HG03175 (cell line): ENCODE data around the gene NR2F2.

Experiments
- ATAC-seq: cut with Tn5 transposase; IDR thresholded peaks from one replicate; pipeline ENCODE4 v1.9.1; 2021; ENCODE audit warnings: mild to moderate bottlenecking, moderate library complexity; ENCODE audit not compliant: unreplicated experiment

NR2F2 gene

DNA sequence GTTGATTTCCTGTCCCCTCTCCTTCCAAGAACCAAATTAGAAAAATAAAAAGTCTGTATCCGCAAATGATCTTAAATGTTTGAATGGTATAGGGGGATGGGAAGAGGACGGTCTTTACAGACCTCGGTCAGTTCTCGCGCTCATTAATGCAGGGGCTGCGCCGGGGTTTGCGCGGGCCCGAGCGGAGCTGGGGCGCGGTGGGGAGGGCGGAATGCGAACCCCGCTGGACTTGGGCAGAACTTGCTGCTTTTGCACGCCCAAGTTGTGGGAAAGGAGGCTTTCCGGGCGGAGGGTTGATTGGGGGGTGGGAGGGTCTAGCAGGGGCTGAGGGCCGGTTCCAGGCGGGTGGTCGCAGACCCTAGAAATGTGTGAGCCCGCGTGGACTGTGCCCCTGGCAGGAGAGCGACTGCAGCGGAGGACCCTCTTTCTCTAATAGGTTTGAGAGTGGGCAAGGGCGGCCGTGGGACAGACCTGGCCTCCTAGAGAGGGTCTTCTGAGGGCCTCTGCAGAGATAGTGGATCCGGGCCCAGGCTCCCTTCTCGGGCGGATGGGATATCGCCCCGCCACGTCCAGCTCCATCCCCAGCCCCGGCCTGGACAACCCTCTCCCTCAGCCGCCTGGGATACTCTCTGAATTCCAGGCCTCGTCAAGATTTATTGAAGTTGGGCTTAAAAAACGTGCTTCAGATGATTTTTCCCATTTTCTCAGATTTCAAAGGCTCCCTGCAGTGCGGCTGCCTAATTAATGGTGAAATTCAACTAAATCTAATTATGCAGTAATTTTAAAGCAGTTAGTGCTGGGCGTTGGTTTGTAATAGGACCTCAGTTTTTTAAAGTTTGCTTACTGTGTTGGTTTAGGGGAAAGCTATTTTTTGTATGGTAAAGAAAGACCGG lies 11.3 kb downstream of the NR2F2 start:
- ATAC-seq: no peak

DNA sequence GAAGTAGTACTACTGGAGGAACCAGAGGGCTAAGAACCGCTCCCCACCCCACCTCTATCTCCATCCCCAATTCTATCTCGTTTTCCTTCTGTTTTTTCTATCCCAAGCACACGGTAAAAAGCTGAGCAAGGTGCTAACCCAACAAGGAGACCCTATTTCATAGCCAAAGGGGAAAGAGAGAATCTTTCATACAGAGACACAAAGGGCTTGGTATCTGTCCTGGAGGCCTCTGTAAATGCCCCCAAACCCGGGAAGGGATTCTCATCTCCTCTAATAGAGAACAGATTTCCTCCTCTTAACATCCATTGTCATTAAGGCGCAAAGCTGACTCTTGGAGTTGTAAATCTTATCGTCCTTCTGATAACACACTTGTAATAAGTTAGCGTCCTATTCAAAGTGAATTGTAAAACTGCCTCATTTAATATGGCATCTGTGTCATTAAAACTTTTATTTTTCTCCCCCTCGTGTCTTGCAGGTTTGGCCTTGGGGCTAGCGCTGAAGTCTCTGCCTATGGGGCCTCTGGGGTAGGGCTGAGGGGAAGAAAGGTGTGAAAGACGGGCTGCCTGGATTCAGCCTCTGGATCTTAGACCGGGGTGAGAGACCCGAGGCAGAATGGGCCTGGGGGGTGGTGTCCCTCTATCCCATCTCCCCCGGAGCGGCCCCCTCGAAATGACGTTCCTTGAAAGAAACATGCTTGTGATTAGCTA lies 12.1 kb downstream of the NR2F2 start:
- ATAC-seq: no peak

DNA sequence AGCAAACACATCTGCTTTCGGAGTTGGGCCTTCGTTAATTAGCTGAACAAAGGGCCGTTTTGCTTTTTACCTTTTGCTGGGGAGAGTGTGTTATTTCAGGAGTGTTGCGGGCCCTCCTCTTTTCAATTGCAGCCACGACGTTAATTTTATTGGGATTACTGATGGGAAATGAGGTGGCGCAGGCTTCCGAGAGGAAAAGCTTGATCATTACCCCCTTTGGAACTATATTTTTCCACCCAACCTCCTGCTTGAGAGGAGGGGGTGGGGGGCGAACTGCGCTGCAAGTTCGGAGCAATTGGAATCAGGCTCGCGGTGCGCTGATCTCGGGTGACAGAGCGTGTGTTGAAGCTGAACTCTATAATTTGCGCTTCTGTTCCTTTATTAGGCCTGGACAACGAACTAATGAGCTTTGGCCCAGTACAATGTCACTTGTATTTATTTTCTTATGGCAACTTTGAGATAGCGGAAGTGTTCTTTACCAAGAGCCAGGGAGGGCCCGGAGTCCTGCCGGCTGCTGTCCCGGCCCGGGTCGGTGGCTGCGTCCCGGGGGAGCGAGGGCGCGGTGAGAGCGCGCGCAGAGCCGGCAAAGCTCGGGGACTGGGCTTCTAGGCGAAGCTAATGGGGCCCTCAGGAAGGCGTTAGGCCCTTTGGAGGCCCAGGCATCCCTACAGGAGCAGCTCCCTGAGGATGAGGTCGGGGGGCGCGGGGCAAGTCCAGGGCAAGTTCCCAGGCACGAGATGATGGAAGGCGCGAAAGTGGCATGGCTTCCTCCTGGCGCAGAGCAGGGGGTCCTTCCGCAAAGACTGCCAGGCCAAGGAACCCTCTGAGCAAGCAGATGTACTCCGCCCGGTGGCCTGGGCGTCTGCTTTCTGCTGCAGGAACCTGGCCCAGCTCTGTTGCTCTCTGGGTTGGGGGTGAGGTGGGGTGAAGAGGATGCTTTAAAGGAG lies 12.9 kb downstream of the NR2F2 start:
- no peak for ATAC-seq

DNA sequence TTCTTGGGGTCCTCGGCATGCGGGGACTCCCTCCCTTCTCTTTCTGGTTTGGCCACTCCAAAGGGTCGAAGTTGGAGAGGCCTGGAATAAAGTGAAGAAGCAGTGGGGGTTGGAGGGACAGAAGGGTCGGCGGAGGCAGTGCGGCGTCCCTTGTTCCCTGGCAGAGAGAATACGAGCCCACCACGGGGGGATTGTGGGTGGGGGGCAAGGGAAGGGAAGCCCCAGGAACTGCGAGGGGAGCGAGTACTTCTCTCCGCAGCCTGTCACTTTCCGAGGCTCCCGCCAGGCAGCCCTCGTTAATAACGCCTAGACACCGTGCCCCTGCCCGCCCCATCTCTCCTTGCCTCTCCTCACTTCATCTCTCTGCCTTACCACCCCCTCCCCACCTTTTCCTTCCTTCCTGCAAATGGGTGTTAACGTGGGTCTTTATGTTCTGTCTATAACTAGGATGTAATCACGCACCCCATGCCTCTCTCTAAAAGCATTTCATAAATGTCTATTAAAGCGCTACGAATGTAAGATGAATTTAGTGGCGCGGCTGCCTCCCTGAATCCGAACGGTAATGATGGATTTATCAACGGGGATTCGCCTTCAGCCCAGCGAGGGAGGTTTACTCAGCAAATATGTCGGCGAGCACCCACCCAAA lies 13.7 kb downstream of the NR2F2 start:
- ATAC-seq: no peak

DNA sequence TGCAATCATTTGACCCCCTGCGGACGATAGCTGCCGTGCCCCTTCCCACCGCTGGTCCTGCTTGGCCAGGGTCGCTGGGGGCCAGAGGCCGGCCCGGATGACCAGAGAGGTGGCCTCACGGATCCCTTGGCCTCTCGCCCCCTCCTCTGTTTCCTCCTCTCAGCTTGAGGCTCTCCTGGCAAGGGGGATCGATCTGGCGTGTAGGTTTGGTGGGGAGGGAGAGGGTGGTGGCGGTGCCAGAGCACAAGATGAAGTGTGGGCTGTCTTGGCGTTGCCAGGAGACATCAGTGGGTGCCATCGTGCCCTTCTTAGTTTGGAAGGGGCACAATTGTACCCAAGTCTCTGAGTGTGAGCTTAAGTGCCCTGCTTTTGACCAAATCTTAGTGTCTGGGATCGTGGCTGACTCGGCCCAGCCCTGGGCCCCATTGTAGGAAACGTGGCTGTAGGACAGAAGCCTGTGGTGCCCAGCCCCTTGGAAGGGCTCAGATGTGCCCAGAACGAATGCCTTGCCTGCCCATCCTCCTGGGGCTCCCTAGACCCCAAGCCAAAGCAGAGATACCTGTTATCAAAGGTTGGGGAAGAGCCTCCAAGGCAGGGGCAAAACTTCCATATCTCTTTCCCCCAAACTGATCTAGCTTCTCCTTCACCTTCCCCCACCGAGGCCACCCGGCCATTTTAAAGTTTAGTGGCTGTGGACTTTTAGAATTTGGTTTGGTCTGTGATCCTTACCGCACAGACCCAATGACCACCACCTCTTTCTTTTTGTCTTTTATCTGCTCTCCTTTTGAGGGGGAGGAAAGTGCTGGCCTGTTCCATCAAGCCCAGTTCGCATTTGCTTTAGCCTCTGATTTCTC lies 14.4 kb downstream of the NR2F2 start:
- no peak for ATAC-seq

DNA sequence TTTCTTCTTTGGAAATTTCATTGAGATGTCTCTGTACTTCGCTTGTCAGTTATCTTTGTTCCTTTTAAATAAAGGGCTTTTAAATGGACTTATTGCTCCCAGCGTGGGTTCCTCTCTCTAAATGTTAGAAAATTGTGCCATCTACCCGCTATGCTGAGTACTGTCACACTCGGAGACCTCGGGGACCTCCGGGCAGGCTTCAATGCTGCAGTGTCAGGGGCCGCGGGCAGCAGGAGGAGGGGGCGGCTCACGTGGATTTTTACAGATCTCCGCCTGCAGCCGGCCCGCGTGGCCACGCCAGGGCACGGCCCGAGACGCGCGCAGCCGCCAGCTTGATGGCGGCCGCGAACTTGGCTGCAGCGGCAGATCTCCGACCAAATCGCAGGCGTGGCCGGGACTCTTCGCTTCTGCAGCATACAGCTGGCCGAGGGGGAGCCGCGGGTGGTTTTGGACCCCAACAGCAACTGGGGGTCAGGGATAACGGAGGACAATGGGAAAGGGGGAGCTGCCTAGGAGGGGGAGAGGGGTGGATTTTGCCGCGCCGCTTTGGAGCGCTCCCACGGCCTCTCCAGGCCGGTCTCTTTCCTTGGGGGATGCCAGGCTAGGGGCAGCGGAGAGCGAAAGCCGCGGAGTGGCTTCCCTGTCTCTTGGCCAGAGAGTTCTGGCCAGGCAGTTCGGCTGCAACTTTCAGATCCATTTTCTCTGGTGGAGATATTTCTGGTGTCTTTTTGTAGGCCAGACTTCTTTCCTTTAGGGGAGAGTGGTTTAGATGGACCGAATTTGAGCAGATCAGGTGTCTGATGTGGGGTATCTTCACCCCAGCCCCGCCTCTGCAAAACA lies 15.3 kb downstream of the NR2F2 start:
- no peak for ATAC-seq

DNA sequence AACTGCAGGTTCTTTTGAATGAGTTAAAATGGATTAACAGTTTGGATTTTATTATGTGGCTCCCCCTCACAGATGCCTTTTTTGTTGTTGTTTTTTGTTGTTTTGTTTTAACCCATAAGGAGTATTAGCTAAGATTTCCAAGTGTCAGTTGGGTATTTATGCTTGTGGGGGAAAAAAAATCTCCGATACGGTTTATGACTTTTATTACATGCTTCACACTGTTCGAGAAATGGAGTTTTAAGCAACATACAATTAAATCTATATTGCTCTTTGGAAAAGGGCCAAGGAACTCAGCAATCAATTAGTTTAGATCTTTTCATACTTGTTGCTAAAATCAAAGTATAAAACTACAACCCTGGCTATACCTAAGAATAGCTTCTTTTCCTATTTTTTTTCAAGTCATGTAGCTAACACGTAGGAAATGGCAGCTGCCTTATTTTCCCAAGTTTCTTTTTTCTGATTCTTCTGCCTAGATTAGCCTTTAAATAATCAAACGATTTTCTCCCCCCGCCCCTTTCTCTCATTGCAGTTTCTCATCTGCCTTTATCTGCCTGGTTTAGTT lies 16.0 kb downstream of the NR2F2 start:
- ATAC-seq: no peak

DNA sequence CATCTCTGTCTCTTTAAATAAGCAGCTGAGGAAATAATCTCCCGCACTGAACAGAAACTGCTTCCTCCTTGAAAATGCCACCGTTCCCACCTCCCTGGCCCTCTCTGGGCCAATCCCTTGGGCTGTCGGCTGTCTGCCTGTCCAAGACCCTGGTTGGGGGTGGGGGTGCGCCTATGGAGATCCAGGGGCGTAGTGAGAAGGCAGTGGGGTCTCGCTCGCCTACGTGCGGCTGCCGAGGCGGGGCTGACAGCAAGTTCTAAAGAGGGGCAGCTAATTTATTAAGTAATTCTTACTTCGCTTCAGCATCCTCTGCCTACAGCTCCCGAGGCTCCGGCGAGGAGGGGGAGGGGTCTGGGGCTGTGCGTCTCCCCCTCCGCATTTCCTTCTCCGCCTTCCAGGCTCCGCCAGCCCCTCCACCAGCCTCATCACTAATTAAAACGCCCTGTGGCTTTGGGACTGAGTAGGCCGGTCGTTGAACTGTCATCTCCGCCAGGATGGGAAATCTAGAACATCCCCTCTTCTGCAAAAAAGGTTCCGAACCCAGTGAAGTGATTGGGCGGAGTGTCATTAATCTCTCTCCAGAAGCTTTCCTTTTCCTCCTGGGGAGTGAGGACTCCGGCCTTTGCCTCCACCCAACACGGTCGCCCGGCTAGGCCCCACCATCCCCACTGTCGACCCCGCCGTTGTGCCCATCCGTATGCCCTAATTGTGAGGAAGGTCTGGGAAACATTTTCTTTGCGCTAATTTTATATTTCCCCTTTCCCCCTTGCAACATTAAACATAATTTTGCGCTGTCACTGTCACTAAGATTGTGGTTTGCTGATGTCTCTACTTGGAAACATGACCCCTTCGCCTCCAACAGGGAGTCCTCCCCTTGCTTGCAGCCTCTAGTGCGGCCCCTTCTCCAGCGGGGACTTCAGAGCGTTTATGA lies 16.9 kb downstream of the NR2F2 start:
- no peak for ATAC-seq

DNA sequence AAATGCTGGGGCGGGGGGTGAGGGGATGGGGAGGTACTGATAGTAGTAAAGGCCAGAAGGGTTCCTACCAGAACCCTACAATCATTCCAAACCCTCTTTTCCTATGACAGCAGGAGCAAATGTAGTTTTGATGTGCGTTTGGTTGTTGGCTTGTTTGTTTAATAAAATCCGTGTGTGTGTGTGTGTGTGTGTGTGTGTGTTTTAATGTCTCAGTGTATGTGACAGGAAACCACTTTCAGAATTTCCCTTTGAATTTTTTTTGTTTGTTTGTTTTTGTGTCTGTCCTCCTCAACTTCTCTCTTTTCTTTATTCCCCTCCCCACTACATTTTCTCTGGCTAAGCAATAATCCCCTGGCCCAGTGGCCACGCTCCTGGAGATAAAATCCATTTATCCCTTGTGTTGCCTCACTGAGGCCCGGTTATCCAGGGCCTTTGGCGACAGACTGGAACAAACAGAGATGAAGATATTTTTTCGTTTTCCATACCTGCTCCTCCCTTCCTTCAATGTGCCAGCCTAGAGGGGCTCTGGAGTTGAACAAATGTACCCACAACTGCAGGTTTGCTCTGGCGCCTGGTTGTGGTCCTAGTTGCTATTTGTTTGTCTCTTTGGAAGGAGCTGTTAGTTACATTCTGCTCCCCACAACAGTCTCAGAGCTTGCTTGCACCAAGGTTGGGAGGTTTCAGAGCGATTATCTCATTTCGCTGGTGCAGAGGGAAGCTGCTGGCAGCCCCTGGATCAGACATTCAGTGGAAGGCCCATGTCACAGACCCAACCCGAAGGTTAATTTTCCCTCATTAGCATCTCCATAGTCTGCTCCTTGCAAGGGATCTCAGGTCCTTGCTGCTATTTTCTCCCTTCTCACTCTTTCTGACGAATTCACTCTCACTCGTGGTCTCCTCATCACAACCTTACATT lies 17.9 kb downstream of the NR2F2 start:
- no peak for ATAC-seq

DNA sequence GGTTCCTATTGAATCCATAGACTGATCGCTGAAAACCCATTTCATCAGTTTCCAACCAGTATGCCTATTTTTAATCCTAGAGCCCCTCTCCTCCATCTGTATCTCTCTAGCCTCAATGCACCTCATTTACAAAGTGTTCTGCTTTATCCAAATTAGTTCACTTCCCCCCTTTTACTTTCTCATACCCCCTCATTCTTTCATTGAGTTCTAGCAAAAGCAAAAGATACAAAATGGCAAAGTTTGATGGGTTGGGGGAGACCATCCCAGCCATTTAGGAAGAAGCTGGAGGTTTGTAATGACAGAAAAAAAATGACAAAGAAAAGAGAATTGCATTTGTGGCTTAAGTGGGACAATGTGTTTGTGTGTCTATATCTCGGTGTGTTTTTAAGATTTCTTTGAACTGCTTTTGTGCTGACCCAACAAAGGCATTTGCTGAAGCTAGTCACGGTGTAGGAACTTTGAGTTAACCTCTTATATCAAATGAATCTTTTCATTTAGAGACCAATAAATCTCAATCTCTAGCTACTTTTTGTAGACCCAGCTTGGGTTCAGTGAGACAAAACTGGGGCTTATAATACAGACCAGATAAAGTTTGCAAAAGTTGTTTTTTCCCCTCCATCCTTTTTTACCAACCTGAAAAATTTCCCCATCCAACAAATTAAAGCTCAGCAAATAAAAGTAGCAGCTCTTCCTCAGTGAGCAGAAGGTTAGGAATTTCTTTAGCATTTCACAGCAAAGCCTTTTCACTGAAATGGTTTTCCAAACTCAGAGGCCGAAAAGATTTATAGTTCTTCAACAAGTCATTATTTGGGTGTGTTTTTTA lies 18.7 kb downstream of the NR2F2 start:
- ATAC-seq: no peak

DNA sequence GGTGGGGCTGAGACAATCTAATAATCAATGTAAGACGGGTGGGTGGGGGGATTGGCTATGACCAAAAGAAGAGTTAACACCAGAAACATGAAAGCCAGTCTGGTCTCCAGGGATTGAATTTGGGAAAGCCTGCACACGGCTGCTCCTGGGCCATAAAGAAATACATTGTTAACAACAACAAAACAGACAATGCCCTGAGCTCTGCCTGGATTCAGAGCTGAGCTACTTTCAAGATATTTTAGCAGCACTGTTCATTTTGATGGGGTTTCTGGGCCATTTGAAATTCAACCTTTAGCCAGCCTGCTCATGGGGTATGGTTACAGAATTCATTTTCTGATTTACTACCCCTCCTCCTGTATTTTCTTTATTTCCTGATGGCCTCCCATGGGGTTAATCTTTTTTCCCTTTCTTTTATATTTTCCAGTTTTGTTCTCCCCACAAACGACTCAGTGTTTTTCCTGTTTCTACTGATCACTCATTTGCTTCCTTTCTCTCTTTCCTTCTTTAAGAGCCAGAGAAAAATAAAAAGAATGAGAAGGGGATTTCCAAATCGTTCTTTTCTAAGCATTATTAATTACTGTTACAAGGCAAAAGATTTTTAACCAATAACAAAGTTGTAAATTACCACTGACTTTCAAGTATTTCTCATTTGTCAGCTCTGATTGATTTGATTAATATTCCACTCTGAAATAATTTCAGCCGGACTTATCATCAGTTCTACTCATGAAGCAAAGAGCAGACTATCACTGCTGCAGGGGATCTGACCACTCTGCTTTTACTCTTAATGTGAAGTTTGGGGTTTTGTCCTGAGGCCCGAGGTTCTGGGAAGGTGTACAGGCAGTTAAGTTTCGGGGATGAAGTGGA lies 19.6 kb downstream of the NR2F2 start:
- ATAC-seq: no peak

DNA sequence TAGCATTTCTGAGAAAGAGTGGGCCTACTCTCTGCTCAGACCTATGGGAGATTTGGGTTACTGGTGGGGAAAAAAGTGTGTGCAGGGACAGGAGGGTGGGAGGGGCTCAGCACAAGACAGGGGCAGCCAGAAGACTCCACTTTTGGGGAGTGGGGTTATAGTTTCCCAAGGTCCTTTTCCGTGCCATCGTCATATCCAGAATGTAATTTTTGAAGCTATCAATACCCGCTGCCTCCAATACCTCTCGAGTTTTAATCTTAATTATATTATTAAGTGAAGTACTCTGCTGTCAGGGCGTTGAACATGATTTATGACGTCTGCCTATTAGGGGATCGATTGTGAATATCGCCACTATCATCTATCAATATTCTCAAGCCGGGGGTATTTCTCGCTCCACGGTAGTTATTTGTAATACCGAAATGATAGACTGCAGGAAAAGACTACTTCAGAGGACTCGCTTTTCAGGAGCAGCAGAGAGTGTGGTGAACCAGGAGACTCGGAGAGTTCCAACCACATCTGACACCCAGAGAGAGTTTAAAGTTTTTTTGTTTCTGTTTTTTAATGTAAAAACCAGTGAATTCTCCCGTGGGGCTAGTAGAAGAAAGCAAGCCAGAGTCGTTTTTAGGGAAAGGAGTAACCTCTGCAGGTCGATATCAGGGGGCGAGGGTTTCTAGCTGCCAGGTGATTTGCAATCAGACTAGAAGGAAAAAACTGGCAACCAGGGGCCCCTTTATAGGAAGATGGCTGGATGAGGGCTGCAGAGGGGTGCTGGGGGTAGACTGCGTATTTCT lies 20.6 kb downstream of the NR2F2 start:
- no peak for ATAC-seq

DNA sequence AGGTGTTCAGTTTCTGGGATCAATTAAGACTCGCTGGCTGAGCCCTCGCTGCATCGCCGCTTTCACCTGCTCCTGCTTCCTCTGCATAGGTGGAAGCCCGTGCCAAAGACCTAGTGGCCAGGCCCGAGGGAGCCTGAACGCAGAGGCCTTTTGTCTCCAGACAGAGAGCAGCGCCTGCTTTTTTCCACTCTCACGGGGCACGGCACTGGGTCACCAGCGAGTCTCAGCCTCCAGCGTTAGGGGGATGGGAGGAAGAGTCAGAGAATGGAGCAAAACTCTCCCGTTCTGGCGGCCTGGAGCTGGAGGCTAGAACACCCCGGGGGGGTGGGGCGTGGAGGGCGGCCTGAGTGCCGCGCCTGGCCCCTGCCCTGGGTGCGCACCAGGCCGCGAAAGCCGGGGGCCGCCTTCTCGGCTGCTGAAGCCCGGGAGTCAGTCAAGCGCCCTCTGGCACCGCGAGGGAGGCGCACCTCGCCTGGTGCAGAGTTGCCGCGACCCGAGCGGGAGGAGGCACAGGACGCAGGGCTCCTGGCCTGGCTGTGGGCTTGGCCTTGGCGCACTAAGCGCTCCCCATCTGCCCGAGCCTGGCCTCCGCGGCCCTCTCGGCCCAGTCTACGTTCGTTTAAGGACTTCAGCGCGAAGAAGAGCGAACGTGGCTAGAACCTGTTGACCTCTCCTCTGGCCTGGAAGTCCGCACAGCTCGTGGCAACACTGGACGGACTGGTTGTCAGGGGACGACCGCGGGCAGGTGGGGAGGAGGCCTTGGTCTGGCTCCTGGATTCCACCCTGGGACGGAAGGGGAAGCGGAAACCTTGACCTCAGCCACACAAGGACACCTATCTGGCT lies 21.5 kb downstream of the NR2F2 start:
- ATAC-seq: no peak
